Dendritic cell treated with granulocyte-macrophage colony-stimulating factor and Interleukin-4, amounts not matched to agents 40 ng/mL and 50 ng/mL, for 4 days (primary cell): ENCODE measurements around the gene TAF9B.
"Not testable (repeated sequence)": the region's sequence is repeated elsewhere in the genome, so short reads cannot be mapped to it uniquely, and the experiment has no call there.

ENCODE experiments used
- H3K27ac Mint-ChIP-seq: one replicate; pipeline ENCODE4 v1.8.0; 2022; ENCODE audit warnings: mild to moderate bottlenecking, mixed read lengths
- H3K27me3 Mint-ChIP-seq: one replicate; pipeline ENCODE4 v1.8.0; 2022; ENCODE audit warnings: mild to moderate bottlenecking, mixed read lengths
- H3K36me3 Mint-ChIP-seq: one replicate; pipeline ENCODE4 v1.8.0; 2022; ENCODE audit warnings: low read depth, mixed read lengths
- H3K4me1 Mint-ChIP-seq: one replicate; pipeline ENCODE4 v1.8.0; 2022; ENCODE audit warnings: low read depth, mixed read lengths
- H3K4me3 Mint-ChIP-seq: one replicate; pipeline ENCODE4 v1.8.0; 2022; ENCODE audit warnings: mild to moderate bottlenecking, moderate library complexity, mixed read lengths
- H3K9me3 Mint-ChIP-seq: one replicate; pipeline ENCODE4 v1.8.0; 2022; ENCODE audit warnings: mixed read lengths
- intact Hi-C: fragments of 100-400 bp; cut with micrococcal nuclease; formaldehyde crosslinking; loops from one replicate; pipeline ENCODE4 v1.15.0; 2022

TAF9B gene

GRCh38 chrX:78104447-78105176 is 34.8 kb downstream of the TAF9B start:
- no peaks in the 10 kb centered on the region for H3K9me3 Mint-ChIP-seq
- no peaks in the 10 kb centered on the region for H3K27me3 Mint-ChIP-seq
- peaks cover 42% of the 10 kb centered on the region for H3K36me3 Mint-ChIP-seq
- intact Hi-C loops: loop anchor here (2.0 to 5.0 kb wide), 2 partner anchors 192 to 210 kb away; partner anchors contain the start of genes ATP7A and MAGT1
- peaks cover 29% of the 10 kb centered on the region for H3K4me1 Mint-ChIP-seq
- H3K27ac Mint-ChIP-seq: peak overlapping the region; percentile 94
- peak overlapping the region; percentile 91 for H3K4me3 Mint-ChIP-seq

GRCh38 chrX:78103623-78104446 is 35.6 kb downstream of the TAF9B start, which contains the start of gene PGK1:
PGK1 (plus strand) TSS chrX:78104248; CDS start chrX:78104341, 93 bp downstream.
- peaks cover 39% of the 10 kb centered on the region for H3K36me3 Mint-ChIP-seq
- no peaks in the 10 kb centered on the region for H3K9me3 Mint-ChIP-seq
- peaks cover 29% of the 10 kb centered on the region for H3K4me1 Mint-ChIP-seq
- no peaks in the 10 kb centered on the region for H3K27me3 Mint-ChIP-seq
- H3K27ac Mint-ChIP-seq: peak within 1 kb of the TSS; percentile 94
- H3K4me3 Mint-ChIP-seq: peak within 1 kb of the TSS; percentile 91
- intact Hi-C loops: loop anchor here (2.0 kb wide), 1 partner anchor 209 kb away; the partner anchor contains the start of gene MAGT1

GRCh38 chrX:78103001-78103622 is 36.3 kb downstream of the TAF9B start:
- Mint-ChIP-seq H3K4me3 (peak overlapping the region; percentile 91), H3K4me1 (peaks cover 22% of the 10 kb centered on the region), H3K27ac (peak overlapping the region; percentile 94), H3K9me3 (no peaks in the 10 kb centered on the region), H3K36me3 (peaks cover 39% of the 10 kb centered on the region), H3K27me3 (no peaks in the 10 kb centered on the region)
- intact Hi-C loops: no loop called here

- H3K4me1 Mint-ChIP-seq: peaks cover 12% of the 10 kb centered on the region
- no peaks in the 10 kb centered on the region for H3K9me3 Mint-ChIP-seq
- H3K27me3 Mint-ChIP-seq: no peaks in the 10 kb centered on the region
- peaks cover 29% of the 10 kb centered on the region for H3K36me3 Mint-ChIP-seq
- intact Hi-C loops: no loop called here
- H3K27ac Mint-ChIP-seq: no peak overlapping the region
- no peak overlapping the region for H3K4me3 Mint-ChIP-seq
Measured at GRCh38 chrX:78102091-78102490, 37.4 kb downstream of the TAF9B start.

GRCh38 chrX:78098108-78098507 is 41.3 kb downstream of the TAF9B start:
- Mint-ChIP-seq H3K36me3 (no peaks in the 10 kb centered on the region), H3K4me1 (peaks cover 5% of the 10 kb centered on the region), H3K9me3 (no peaks in the 10 kb centered on the region), H3K27ac (no peak overlapping the region), H3K27me3 (no peaks in the 10 kb centered on the region), H3K4me3 (no peak overlapping the region)
- intact Hi-C loops: no loop called here

- H3K27ac Mint-ChIP-seq: no peak overlapping the region
- H3K36me3 Mint-ChIP-seq: no peaks in the 10 kb centered on the region
- H3K4me3 Mint-ChIP-seq: no peak overlapping the region
- intact Hi-C loops: no loop called here
- no peaks in the 10 kb centered on the region for H3K4me1 Mint-ChIP-seq
- no peaks in the 10 kb centered on the region for H3K27me3 Mint-ChIP-seq
- no peaks in the 10 kb centered on the region for H3K9me3 Mint-ChIP-seq
Measured at GRCh38 chrX:78092296-78092695, 47.2 kb downstream of the TAF9B start.

GRCh38 chrX:78081413-78081812 is 58.0 kb downstream of the TAF9B start:
- H3K4me3 Mint-ChIP-seq, H3K27ac Mint-ChIP-seq, H3K9me3 Mint-ChIP-seq, intact Hi-C loops, H3K36me3 Mint-ChIP-seq, H3K27me3 Mint-ChIP-seq, H3K4me1 Mint-ChIP-seq: not testable (repeated sequence)
